ACHN (cell line): ENCODE results near the gene NTRK2.

Experiments
- DNase-seq: peaks from one replicate; pipeline ENCODE4 v3.0.0-alpha.2; 2015
- in situ Hi-C: cut with HindIII; loops from 2 replicates; pipeline ENCODE4 v1.10.0; 2017; ENCODE audit warnings: low sequenced_read_pairs, low pct_ligation_motif_present, low pct_unique_long_range_greater_than_20kb

NTRK2 gene

GRCh38 chr9:85007748-85008147 is 338.2 kb downstream of the NTRK2 start:
- in situ Hi-C loops = no loop called here
- DNase-seq = no peak

- in situ Hi-C loops = no loop called here
- no peak for DNase-seq
Observed at GRCh38 chr9:85008215-85008614, 338.7 kb downstream of the NTRK2 start.

DNA sequence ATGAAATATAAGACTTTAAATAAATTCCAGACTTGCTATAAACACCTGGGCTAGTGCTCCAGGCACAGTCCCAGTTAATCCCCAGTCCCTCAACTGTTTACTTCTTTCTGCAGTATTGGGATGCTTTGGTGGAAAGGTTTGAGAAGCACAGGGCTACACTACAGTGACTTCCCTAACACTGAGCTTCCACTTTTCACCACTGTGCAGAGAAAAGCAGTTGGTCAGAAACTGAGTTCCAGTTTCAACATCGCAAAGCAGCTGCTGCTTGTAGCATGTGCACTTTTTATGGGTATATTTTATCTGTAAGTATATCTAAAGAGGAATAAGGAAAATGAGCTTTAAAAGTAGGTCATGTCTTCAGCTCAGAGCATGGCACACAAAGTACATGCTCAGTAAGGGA is 339.7 kb downstream of the NTRK2 start:
- DNase-seq = no peak

DNA sequence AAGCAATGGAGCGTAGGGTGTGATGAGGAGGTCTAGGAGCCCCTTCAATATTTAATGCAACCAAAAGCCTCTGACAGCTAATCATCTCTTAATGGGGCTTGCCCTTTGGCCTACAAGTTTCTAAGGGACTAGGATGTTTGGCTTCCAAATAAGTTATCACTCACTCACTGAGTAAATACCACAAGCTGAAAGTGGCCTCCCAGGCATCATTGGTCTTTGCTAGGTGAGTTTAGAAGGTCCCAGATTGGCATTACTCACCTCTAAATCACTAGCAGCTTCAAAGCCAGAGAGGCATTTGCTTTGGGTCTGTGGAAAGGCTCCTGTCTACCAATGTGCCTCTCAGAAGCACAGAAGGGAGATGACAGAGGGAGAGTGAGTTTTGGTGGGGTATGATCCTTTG is 344.2 kb downstream of the NTRK2 start:
- in situ Hi-C loops = no loop called here
- no peak for DNase-seq

More for the DNA sequence above, 339.7 kb downstream of the NTRK2 start:
- in situ Hi-C loops = no loop called here

DNA sequence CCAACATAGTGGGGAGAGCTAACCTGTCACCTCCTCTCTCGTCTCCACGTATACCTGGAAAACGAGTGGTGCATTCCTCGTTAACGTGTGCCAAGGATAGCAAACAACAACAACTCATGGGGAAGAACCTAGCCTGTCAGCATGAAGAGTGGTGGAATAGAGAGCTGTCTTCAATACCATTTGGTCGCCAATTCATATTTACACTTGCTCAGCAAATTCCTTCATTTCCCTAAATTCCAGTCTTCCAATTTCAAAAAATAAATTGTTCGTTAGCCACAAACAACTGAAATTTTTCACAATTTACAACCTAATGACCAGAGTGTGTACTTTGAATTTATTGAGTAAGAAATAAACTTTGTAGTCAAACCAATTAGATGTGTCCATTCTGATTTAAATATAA is 344.8 kb downstream of the NTRK2 start:
- DNase-seq = no peak

DNA sequence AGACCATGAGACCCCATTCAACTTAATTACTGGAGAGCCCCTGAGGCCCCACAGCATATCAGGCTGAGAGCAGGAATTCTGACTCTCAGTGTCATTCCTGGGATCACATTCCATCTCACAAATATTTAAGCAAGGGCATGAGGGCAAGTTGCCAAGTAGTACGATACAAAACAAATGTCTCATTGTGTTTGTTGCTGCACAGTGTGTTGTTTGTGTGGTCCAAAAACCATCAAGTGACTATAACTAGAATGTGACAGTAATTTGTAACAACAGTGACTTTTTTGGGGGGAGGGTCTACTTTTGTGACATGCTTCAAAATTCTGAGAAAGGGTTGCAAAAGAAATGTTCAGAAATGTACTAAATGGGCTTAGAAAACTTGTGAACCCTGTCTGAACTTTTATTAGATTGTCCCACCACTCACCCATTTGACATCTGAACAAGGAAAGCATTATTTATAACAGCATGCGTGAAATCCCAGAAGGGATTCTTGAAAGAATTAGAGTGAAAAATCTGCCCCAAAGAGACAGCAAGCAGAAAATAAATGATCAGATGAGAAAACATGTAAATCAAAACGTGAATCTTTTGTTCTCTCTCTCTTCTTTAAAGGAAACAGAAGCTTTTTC is 347.0 kb downstream of the NTRK2 start:
- in situ Hi-C loops = no loop called here
- no peak for DNase-seq

More for the DNA sequence above, 344.8 kb downstream of the NTRK2 start:
- in situ Hi-C loops = no loop called here

- DNase-seq = no peak
- in situ Hi-C loops = no loop called here
Observed at GRCh38 chr9:85020791-85021190, 351.3 kb downstream of the NTRK2 start.

DNA sequence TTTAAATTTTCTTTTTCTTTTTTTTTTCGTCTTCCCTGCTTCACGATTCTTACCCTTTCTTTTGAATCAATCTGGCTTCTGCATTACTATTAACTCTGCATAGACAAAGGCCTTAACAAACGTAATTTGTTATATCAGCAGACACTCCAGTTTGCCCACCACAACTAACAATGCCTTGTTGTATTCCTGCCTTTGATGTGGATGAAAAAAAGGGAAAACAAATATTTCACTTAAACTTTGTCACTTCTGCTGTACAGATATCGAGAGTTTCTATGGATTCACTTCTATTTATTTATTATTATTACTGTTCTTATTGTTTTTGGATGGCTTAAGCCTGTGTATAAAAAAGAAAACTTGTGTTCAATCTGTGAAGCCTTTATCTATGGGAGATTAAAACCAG is 352.2 kb downstream of the NTRK2 start:
- in situ Hi-C loops = no loop called here
- no peak for DNase-seq

DNA sequence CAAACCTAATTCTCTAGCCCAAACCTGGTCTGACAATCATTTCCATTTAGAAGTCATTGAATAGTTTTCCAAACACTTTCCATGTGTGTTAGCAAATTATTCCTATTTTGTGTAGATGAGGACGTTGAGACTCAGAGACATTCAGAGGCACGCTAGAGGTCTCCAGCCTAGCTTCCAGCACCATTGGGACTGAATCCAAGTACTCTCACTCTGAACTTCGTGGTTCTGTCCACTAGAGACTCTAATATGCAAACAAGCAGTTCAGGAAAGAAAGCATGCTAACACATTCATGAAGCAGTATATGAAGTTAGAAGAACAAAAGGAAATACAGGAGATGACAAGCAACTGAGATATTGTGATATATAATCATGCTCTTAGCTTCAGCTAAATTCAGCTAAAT is 354.8 kb downstream of the NTRK2 start:
- in situ Hi-C loops = no loop called here
- no peak for DNase-seq

DNA sequence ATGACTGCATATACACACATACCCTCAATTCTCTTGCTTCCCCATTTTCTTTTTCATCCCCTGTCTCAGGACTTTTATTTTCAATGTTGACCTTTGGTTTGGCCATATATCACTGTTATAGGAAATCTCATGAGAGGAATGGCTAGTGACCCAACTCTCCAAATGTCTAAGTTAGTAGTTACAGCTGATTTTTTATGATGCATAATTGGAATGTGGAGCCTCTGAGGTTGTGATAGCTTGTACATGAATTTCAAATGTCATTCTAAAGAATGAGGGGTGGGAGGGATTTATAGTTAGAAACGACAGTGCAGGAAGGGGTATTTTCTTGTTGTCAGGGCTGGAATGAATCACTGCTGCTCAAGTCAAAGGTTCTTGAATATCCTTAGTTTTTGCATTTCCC is 356.1 kb downstream of the NTRK2 start:
- no peak for DNase-seq
- in situ Hi-C loops = no loop called here

- in situ Hi-C loops = no loop called here
- no peak for DNase-seq
Observed at GRCh38 chr9:85027870-85028269, 358.3 kb downstream of the NTRK2 start.

DNA sequence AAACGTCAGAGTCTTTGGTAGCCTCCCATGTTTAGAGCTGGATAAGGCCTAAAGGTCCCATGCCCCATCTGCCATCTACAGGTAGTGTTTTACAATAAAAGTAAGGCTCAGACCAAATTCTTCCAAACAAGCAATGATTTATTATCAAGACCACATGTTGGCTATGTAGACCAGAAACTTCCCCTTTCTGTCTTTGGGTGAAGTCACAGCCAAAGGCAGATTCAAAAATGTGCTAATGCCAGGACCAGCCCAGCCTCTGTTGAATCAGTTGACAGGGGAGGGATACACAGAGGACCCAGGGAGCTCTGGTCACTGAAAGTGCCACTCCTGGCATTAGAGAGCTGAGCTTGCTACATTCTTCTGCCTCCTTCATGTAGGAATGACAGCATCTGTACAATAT is 360.8 kb downstream of the NTRK2 start:
- in situ Hi-C loops = no loop called here
- DNase-seq = no peak

- DNase-seq = no peak
- in situ Hi-C loops = no loop called here
Observed at GRCh38 chr9:85036496-85036895, 367.0 kb downstream of the NTRK2 start.

DNA sequence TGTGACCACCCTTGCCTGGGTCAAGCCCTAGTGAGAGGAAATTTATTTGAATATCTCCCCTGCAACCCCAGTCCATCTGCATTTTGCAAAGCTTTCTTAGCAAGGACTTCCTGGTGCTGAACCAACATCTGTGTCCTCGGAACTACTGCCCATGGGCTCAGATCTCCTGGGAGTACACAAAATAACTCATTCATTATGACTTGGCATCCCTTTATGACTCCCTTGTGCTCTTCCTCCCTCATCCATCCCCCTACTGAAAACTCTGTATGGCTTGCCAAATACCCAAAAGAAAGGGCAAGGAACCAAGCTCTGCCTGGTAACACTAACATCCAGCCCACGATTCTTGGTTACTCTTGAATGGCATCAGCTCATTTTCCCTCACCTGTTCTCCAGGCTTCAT is 368.5 kb downstream of the NTRK2 start:
- in situ Hi-C loops = no loop called here
- DNase-seq = no peak

DNA sequence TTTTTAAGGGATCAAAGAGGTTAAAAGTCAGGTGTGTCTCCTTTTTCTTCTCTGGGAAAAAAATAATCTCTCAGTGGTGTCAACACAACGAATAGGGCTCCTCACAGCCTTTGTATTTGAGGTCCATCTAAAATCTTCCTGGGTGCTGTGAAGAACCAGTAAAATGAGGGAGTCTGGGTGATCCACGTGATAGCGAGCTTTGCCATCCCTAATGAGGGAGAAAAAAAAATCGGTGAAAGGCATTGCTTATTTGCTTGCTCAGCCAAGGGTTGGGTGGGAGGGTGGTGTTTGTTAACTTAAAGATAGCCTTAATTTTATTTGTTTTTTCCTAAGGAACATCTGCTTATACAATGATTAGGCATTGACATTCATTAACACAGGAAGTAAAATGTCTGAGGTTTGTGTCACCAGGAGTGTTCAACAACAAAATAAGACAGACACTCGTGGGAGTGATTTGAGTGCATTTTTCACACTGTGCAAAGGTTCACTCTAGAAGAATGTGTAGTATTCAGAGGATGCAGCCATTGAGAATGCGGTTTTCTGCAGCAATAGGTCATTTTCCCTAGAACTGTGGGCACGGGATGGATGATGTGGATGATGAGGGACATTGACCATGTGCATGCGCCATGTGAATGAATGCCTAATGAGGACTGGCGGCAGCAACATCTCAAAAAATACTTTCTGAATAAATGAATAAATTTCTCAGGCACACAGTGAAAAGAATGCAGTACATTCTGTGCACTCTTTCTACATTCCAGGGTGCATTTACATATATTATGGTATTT is 369.5 kb downstream of the NTRK2 start:
- in situ Hi-C loops = no loop called here
- no peak for DNase-seq

- no peak for DNase-seq
- in situ Hi-C loops = no loop called here
Observed at GRCh38 chr9:85040146-85040545, 370.6 kb downstream of the NTRK2 start.

DNA sequence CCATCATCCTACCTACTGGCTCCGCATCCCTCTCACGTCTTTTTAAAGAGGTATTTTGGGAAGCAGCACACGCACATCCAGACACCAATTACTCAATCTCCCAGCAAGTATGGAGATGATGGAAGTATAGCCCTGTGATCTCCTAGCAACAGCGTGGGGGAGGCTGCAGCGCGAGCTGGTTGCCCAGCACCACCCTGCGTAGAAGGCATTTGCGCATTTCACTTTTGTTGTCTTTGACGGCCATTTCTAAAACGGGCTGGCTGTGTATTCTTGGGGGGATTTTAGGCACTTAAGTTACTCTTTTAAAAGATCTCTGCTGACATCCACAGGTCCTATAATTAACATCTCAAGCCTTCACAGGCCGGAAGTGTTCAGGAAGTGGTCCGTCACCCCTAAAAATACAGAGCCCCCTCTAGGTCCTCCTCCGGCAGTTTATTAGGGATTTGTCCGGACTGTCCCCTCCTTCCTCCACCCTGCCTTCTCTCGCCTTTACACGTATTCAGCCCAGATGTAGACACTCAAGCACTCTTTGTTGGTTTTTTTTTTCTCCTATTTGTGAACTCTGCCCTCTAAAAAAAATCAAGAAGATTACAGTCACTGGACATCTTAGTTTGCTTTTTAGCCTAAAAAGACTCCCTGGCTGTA is 371.4 kb downstream of the NTRK2 start:
- in situ Hi-C loops = no loop called here
- no peak for DNase-seq

DNA sequence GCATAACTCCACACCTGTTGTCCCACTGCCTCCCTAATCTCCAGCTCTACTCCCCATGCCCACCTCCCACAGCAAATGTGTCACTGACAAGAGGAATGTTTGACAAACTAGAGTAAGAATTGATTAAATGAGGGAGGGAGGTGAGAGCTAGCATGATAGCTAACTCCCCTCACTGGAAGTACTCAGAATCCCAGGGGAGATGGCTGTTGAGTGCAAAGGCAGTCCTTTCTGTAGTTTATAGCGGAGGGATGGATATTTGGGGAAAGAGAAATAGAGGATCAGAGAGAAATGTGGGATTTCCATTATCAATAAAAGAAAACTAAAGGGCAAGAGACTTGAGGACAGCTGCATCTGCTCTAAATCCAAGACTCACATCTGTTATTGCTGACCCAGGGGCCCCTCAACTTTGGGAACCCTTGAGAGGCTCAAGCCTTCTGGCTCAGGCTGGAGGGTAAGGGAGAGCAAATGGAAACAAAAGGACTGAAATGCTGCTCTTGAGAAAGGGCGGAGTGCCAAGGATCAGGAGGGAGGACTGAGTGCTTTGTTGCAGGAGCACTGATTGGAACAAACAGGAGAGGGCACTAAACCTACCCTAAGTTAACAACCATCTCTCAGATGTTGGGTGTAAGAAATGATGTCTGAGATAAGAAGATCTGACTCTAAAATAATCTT is 372.1 kb downstream of the NTRK2 start:
- in situ Hi-C loops = no loop called here
- no peak for DNase-seq

- in situ Hi-C loops = no loop called here
- no peak for DNase-seq
Observed at GRCh38 chr9:85042981-85043647, 373.6 kb downstream of the NTRK2 start.
